Activated CD4-positive, CD25-positive, alpha-beta regulatory T cell (primary cell): Measurements from ENCODE around the gene SHC1.

ENCODE experiments used
- DNase-seq, 4 experiments: peaks; one replicate each; lab custom pipeline; 2025; lab: John Stamatoyannopoulos, UW

The SHC1 gene

GRCh38 chr1:154956544-154956941, 14.0 kb downstream of the SHC1 start:
- DNase-seq: no peak

GRCh38 chr1:154955718-154956543, 14.6 kb downstream of the SHC1 start, which contains the start of gene PBXIP1:
Gene PBXIP1, minus strand, starts transcription at chr1:154956099. Its CDS starts 2,378 bp downstream, at chr1:154953721.
- DNase-seq: peak; percentile 43 to 63 (median 50)

- peak; percentile 28 to 83 (median 68) for DNase-seq
These were observed 15.4 kb downstream of the SHC1 start for GRCh38 chr1:154955039-154955717.

- DNase-seq: no peak
These were observed 16.0 kb downstream of the SHC1 start for GRCh38 chr1:154954541-154954940.

GRCh38 chr1:154953611-154954038, 16.9 kb downstream of the SHC1 start:
- no peak for DNase-seq

GRCh38 chr1:154952664-154953063, 17.9 kb downstream of the SHC1 start:
- DNase-seq: no peak

- peak in 3 of 4 experiments; percentile 27 to 32 (median 31) for DNase-seq
These were observed 18.5 kb downstream of the SHC1 start for GRCh38 chr1:154951901-154952657.

- DNase-seq: no peak
These were observed 22.5 kb downstream of the SHC1 start for GRCh38 chr1:154948079-154948478.

- no peak for DNase-seq
These were observed 24.3 kb downstream of the SHC1 start for GRCh38 chr1:154945962-154946850.

- no peak for DNase-seq
These were observed 25.2 kb downstream of the SHC1 start for GRCh38 chr1:154945160-154945961.

GRCh38 chr1:154944401-154945159, 26.0 kb downstream of the SHC1 start:
- no peak for DNase-seq

GRCh38 chr1:154943649-154944400, 26.7 kb downstream of the SHC1 start:
- no peak for DNase-seq

GRCh38 chr1:154941333-154942013, 29.1 kb downstream of the SHC1 start:
- no peak for DNase-seq

GRCh38 chr1:154940651-154941194, 29.8 kb downstream of the SHC1 start:
- DNase-seq: no peak

- no peak for DNase-seq
These were observed 30.4 kb downstream of the SHC1 start for GRCh38 chr1:154940213-154940560.

- DNase-seq: no peak
These were observed 31.7 kb downstream of the SHC1 start for GRCh38 chr1:154938604-154939399.

- no peak for DNase-seq
These were observed 32.6 kb downstream of the SHC1 start for GRCh38 chr1:154937988-154938386.
